ENCODE measurements around the gene COG5. TPM values are rescaled to one million over a fixed set of nuclear protein-coding genes. Genes with fewer than 3 reads are reported as not detected.

Gene COG5
- total RNA-seq, 1 donor from 2014 or later = 69.9 TPM

- peak; percentile 81 for DNase-seq (ENCODE audit: low read depth)
These were observed 57.6 kb downstream of the COG5 start for GRCh38 chr7:107505997-107506673.

DNA sequence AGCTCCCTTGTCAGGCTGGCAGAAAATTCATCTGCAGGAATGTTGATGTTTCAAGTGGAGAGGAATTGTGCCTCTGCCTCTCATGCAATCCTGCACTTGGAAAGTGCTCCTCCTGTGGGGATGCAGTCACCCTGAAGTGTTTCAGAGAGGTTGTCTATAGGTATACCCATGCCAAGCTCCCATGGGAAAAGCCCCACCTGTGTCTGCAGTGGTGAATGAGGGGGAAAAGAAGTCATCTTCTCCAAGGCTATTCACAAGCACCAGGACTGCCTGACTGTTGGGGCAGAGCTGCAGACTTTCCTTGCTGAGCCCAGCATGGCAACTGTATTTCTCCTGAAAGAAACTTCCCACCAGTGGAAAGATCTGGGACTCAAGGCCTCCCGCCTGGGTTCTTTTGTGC lies 58.4 kb downstream of the COG5 start:
- DNase-seq (ENCODE audit: low read depth) = no peak

DNA sequence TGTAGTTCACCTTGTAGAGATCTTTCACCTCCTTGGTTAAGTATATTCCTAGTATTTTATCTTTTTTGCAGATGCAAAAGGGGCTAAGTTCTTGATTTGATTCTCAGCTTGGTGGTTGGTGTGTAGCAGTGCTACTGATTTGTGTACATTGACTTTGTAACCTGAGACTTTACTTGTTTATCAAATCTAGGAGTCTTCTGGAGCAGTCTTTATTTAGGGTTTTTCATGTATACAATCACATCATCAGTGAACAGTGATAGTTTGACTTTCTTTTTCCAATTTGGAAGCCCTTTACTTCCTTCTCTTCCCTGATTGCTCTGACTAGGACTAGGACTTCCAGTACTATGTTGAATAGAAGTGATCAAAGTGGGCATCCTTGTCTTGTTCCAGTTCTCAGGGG lies 60.0 kb downstream of the COG5 start:
- no peak for DNase-seq (ENCODE audit: low read depth)

- DNase-seq (ENCODE audit: low read depth) = no peak
These were observed 60.9 kb downstream of the COG5 start for GRCh38 chr7:107502797-107503196.

DNA sequence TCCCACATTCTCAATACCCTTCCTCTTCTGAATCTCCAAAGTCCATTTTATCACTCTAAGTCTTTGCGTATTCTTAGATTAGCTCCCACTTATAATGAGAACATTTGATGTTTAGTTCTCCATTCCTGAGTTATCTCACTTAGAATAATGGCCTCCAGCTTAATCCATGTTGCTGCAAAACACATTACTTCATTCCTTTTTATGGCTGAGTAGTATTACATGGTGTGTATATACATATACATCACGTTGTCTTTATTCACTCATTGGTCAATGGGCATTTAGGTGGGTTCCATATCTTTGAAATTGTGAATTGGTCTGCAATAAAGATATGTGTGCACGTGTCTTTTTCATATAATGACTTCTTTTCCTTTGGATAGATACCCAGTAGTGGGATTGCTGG lies 61.6 kb downstream of the COG5 start:
- no peak for DNase-seq (ENCODE audit: low read depth)

- DNase-seq (ENCODE audit: low read depth) = peak; percentile 32
These were observed 62.1 kb downstream of the COG5 start for GRCh38 chr7:107501593-107501992.

- DNase-seq (ENCODE audit: low read depth) = no peak
These were observed 64.0 kb downstream of the COG5 start for GRCh38 chr7:107499731-107500130.

DNA sequence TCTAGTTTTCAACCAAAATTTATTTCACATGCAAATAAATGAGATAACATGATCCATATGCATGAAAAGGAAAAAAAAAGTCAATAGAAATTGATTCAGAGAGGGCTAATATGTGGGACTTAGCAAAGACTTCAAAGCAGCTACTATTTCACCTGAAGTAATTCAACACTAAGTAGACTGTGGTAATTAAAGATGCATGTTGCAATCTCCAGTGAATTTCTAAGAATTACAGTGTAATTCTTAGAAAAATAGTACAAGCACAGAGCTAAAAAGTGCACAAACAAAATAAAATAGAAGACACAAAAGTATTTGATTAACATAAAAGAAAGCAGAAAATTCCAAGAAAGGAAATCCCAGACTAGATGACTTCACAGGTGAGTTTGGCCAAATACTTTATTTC lies 68.2 kb downstream of the COG5 start:
- no peak for DNase-seq (ENCODE audit: low read depth)

- no peak for DNase-seq (ENCODE audit: low read depth)
These were observed 68.8 kb downstream of the COG5 start for GRCh38 chr7:107494884-107495283.

DNA sequence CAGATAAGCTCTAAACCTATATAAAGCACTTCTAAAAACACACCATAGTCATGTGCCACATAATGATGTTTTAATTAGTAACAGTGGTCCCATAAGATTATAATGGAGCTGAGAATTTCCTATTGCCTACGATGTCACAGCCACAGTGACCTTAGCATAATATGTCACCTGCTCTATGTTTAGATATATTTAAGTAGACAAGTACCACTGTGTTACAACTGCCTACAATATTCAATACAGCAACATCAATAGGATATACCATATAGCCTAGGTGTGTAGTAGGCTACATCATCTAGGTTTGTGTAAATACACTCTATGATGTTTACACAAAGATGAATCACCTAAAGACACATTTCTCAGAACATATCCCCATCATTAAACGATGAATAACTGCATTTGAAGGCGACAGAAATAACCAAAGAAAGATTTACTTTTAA lies 69.4 kb downstream of the COG5 start:
- DNase-seq (ENCODE audit: low read depth) = no peak

- DNase-seq (ENCODE audit: low read depth) = no peak
These were observed 70.8 kb downstream of the COG5 start for GRCh38 chr7:107492875-107493274.

GRCh38 chr7:107486041-107486440 lies 77.7 kb downstream of the COG5 start:
- no peak for DNase-seq (ENCODE audit: low read depth)

DNA sequence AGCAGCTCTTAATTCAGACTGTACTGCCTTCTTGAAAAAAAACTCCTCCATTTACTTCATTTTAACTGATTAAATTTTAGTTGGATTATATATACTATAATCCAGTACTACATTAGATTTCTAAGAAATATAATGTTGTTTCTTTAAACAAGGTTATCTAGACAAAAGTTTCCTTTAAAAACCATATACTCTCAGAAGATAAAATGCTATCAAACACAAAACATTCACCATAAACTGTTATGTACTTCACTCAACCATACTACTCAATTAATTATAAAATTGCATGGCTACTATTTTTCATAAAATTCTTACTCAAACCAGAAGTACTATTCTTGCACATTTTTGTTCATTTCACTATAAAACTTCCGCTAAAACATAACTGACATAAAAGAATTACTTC lies 81.1 kb downstream of the COG5 start:
- DNase-seq (ENCODE audit: low read depth) = no peak

DNA sequence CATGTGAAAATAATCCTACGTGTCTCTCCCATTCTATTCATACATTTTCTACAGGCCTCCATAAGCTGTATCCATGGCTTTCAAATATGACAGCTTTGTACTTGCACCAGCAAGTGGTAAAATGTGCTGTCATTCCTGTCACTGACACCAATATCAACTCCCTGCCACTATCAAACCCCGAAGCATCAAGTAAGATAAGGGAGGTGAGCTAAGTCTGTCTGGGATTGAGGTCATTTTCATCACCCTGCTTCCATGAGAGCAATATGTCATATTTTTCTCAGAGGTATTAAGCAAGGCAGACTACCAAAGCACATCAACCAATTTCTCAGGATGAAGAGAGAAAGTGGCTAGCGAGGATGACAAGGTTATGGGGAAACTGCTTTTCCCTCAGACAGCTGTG lies 82.8 kb downstream of the COG5 start:
- no peak for DNase-seq (ENCODE audit: low read depth)

GRCh38 chr7:107479303-107479702 lies 84.4 kb downstream of the COG5 start:
- DNase-seq (ENCODE audit: low read depth) = no peak

- no peak for DNase-seq (ENCODE audit: low read depth)
These were observed 89.6 kb downstream of the COG5 start for GRCh38 chr7:107474104-107474521.

DNA sequence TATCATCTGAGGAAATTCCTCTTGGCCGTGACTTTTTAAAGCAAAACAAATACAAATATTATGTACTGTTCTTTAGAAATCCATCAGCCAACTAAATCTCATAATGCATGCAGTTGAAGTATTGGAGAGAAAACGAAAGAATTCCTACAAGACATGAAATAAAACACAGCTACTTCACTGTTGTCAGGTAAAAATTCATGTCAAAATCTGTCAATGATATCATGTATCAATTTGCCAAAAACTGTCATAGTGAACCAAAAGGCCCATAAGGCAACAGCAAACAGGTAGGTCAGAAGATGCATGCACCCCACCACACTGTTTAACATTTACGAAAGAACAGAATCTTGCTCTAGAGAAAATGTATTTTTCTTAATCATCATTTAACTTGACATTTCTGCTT lies 91.6 kb downstream of the COG5 start:
- no peak for DNase-seq (ENCODE audit: low read depth)

DNA sequence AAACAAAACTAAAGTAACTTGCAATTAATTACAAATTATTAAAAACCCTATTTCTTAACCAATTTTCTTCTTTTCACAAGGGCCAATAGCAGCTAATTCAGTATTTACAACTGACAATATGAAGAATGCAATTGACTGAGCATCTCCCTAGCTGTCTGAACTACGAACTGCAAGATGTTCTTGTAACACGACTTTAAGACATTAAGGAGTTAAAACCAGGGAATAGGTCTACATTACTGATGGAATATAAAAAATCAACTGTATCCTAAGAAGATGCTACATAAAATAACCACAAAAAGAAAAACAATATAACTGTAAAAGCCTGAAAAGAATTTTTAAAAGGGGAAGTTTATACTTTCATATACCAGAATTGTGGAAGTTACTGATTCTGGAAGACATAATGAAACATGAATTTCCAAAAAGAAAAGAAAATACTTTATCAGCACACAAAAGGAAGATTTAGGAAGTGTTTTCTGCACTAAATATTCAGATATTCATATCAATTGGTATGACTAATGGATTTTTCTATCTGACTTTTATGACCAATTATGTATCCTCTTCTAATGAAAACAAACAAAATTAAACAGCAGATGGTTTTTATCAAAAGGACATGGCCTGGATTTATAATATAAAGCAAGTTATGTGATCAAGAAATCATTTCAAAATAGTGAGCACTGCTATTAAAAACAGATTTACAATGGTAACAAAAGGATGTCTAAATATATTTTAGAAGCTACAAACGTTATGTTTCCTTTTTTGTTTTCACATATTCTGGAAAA lies 92.2 kb downstream of the COG5 start:
- no peak for DNase-seq (ENCODE audit: low read depth)

DNA sequence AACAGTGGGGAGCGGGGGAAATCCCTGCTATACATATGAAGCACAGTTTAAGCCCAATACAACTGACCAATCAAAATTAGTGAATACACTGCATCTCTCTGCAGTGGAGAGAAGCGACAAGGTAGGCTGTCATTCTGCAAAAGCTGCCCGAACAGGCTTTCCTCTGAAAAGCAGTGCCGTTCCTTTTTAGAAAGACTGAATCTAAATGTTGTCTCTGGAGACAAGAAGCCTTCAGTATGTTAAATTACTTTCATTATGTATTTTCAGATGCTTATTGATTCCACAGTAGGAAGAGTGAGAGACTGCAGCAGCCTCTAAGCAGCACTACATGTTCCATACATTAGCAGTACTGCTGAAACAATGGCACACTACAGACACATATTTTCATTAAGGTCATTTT lies 93.8 kb downstream of the COG5 start, which contains the start of gene GPR22:
TSS of gene GPR22 (plus strand) at position 129 of the 400 bp plus-strand sequence. CDS start 4,004 bp downstream, outside the sequence.
- DNase-seq (ENCODE audit: low read depth) = no peak

- no peak for DNase-seq (ENCODE audit: low read depth)
These were observed 94.9 kb downstream of the COG5 start for GRCh38 chr7:107468824-107469223.

DNA sequence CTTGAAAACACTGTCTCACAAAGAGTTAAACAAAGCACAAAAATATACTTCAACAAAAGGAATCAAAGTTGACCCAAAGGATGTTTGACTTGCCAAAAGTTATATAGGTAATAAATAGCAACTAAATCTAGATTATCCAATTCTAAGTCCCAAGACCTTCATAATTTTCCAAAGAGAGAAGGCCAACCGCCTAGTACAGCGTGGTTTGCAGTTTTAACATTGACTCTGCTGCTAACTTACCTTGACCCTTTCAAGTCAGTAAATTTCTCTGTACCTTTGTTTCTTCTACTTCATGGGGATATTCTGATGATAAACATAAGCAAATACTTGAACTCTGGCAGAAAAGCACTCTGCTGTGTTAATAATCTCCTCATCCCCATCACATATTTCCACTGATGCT lies 95.7 kb downstream of the COG5 start:
- no peak for DNase-seq (ENCODE audit: low read depth)

GRCh38 chr7:107464666-107465226 lies 99.0 kb downstream of the COG5 start:
- no peak for DNase-seq (ENCODE audit: low read depth)

Measured in myocyte (in vitro differentiated cells).